ENCODE results near the gene GALNS. TPM values are rescaled to one million over a fixed set of nuclear protein-coding genes. Genes with fewer than 3 reads are reported as not detected.

The GALNS gene
- polyA plus RNA-seq, 3 donors = 25.2 to 28.3 (median 27.5) TPM

DNA sequence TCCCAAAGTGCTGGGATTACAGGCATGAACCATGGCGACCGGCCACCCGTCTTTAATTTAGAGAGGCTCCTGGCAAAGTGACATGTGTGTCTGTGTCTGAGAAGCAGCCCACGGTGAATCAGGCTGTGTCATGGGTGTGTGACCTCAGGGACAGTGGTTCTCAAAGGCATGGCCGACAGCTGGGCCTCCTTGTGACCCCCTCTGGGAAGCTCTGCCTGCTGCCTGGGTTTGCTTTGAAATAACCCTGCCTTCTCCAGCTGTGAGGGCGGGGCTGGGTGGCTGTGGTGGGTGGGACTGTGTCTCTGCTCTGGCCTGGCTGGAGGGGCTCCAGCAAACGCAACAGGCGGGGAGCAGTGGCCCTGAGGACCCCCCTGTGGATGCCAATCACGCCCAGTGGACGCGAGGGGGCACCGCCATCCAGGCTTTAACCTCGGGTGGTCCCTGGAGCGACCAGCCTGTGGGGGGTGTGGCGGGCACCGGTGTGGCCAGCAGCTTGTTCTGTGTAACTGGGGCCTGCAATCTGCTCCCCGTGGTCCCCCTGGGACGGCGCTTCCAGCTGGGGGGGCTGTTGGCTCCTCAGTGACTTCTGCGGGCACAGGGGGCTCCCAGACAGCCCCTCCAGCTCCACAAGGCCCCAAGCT is 36.2 kb downstream of the GALNS start:
- no peak for DNase-seq

GRCh38 chr16:88819126-88819525 is 37.6 kb downstream of the GALNS start:
- DNase-seq = no peak

- no peak for DNase-seq
Measured at GRCh38 chr16:88818575-88818874, 38.2 kb downstream of the GALNS start.

DNA sequence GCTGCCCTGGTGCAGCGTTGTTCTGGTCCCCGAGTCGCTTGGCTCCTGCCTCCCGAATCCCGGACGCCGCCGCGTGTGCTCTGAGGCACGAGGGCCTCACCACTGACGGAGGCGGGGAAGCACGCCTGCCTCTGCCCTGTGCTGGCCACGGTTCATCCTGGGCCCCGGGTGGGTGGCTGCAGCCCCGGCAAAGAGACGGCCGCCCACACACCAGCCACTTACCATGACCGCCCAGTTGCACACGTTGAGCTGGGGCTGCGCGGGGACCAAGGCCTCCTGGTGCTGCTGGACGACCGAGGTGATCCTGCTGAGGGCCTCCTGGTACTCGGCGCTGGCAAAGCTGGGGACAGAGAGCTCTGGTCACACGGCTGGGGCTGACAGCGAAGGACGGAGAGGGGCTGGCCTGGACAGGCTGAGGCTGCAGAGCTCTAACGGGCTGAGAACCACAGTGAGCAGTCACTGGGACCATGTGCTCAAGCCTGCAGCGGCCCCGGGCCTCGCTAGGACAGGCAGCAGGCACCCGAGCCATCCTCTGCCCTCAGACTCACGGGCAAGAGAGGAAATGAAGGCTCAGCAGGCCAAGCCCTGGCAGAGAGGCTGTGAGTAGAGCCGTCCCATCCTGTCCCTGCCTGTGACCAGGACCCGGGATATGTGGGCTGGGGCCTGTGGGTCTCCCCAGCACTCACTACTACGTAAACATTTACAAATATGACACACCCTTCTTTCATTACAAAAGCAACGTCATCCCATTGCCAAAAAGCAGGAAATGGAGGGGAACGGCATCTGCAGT is 38.8 kb downstream of the GALNS start:
- DNase-seq = no peak

DNA sequence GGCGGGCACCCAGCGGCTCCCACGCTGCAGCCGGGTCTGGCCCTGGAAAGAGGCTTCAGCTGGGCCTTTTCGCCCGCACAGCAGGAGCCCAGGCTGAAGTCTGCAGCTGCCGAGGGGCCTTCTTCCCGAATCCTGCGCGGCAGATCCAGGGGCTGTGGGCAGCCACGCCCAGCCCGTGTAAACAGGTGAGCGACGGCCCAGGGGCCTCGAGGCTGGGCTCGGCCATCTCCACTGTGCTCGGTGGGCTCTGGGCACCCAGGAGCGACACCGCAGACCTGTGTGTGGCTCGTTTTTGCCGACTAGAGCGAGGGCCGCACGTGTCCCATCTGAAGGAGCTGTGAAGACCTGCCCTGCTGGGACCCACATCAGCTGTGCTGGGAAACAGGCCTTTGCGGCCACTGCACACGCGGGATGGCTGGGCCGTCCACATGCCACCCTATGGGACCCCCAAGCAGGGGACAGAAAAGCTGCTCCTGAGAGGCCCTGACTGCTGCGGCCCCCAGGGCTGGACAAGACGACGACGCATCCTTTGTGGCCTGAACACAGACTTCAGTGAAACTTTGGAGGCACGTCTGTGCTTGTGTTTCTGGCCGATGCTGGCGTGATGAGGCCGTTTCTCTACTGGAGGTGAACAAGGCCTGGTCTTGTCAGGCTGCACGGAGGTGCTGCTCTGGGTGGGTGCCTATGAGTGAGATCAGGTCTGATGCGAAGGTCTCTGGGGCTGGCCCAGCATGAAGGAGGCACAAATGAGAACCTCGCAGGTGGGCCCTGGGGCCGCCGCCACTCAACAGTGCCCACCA is 39.8 kb downstream of the GALNS start:
- no peak for DNase-seq

- DNase-seq = no peak
Measured at GRCh38 chr16:88815901-88816589, 40.7 kb downstream of the GALNS start.

GRCh38 chr16:88815227-88815626 is 41.5 kb downstream of the GALNS start:
- DNase-seq = no peak

- DNase-seq = no peak
Measured at GRCh38 chr16:88814144-88814502, 42.6 kb downstream of the GALNS start.

GRCh38 chr16:88813269-88814143 is 43.2 kb downstream of the GALNS start:
- no peak for DNase-seq

GRCh38 chr16:88812513-88813268 is 44.1 kb downstream of the GALNS start:
- no peak for DNase-seq

- DNase-seq = peak; percentile 90
Measured at GRCh38 chr16:88811769-88812512, 44.8 kb downstream of the GALNS start, which contains the start of gene APRT. TSS of gene APRT (minus strand) at chr16:88811928. CDS start at chr16:88811899, 29 bp downstream.

DNA sequence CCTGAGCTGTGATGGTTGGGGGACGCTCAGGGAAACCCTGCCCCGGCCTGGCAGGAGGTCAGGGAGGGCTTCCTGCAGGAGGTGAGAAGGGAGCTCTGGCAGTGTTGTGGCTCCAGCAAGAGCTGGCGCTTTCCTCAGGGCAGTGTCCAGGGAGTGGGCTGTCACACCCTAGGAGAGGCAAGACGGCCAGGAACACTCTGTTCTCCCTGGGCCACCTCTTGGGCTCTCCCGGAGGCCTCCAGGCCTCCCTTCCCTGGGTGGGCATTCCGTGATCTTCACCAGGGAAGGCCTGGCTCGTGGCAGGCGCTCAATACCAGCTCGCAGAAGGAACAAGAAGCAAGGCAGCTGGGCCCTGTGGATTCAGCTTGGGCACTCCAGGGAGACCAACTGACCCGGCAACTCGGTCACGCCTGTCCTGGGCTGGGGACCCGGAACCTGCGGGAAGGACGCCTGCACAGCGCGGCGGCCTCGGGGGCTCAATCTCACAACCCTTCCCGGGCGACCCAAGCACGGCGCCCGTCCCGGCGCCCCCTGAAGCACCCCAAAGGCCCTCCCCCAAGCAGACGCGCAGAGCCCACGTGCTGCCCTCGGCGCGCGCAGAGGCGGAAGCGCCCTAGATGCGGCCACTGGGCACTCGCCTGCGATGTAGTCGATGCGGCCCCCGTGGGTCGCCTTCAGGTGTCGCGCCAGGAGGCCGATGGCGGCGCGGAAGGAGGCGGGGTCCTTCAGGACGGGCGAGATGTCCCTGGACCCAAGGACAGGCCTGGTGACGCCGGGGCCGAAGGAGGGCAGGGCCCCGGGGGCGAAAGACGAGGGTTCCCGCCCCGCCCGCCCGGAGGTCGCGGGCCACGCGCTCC is 45.6 kb downstream of the GALNS start:
- DNase-seq = peak; percentile 81

DNA sequence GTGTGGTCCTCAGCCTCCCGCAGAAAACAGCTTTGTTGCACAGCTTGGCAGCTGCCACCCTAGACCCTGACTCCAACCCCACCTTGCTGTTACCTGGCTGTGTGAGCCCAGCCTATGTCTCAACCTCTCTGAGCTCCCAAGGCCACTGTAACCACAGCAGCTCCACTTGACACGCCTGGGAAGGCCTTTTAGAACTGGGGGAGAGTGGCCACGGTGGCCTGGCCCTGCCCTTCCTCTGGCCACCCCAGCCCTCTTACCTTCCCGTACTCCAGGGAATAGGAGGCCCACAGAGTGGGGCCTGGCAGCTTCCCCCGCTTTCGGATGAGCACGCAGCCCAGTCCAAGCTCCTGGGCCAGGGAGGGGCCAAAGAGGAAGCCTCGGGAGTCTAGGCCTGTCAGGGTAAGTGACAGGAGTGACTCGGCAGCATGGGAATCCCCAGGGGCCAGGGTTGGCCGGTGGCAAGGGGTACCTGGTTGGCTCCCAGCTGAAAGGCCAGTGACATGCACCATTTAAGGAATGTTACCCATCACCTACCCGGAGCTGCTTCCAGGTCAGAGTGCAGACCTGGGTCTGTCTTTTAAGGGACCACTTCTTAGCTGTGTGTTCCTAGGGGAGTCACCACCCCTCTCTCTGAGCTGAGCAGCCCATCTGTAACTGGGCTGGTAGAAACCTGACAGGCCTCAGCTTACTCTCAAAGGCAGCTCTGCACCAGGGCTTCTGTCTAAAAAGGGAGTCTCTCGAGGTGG is 46.4 kb downstream of the GALNS start:
- DNase-seq = no peak

GRCh38 chr16:88809676-88810165 is 47.0 kb downstream of the GALNS start:
- DNase-seq = no peak

- DNase-seq = no peak
Measured at GRCh38 chr16:88809068-88809675, 47.6 kb downstream of the GALNS start.

GRCh38 chr16:88807626-88808453 is 48.9 kb downstream of the GALNS start:
- DNase-seq = no peak

Data from renal pelvis (tissue), 4 donors.